NCI-H524 (cell line): Measurements from ENCODE around the gene BRSK2.
A peak's percentile ranks its signal among the peaks of the same experiment; 100 is the strongest.

Experiments used
- DNase-seq, 2 experiments: peaks; one replicate each; lab custom pipeline; 2025; lab: John Stamatoyannopoulos, UW

BRSK2 gene

DNA sequence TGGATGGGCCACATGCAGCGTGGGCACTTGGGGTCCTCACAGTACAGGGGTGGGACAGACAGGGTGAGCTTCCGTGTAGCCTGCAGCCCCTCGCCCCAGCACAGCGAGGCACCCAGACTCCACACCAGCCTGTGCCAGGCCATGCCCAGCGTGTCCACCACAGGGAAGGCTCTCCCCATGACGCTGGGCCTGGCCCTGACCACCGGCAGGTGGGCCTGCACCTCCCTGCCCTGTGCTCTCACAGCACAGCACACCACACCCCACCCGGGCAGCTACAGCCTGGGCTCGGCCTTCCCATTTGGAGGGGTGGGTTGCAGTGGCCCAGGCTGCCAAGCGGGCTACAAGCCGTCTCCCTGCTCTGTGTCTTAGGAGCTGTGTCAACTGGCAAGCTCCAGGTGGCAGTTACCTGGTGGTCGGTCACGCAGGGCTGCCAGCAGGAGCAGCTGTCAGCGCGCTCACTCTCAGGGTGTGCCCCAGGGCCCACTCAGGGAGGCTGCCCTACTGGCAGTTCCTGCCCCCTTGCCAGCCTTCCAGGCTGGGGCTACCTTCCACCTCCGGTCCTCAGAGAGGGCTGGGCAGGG is 92.2 kb downstream of the BRSK2 start:
- no peak for DNase-seq

DNA sequence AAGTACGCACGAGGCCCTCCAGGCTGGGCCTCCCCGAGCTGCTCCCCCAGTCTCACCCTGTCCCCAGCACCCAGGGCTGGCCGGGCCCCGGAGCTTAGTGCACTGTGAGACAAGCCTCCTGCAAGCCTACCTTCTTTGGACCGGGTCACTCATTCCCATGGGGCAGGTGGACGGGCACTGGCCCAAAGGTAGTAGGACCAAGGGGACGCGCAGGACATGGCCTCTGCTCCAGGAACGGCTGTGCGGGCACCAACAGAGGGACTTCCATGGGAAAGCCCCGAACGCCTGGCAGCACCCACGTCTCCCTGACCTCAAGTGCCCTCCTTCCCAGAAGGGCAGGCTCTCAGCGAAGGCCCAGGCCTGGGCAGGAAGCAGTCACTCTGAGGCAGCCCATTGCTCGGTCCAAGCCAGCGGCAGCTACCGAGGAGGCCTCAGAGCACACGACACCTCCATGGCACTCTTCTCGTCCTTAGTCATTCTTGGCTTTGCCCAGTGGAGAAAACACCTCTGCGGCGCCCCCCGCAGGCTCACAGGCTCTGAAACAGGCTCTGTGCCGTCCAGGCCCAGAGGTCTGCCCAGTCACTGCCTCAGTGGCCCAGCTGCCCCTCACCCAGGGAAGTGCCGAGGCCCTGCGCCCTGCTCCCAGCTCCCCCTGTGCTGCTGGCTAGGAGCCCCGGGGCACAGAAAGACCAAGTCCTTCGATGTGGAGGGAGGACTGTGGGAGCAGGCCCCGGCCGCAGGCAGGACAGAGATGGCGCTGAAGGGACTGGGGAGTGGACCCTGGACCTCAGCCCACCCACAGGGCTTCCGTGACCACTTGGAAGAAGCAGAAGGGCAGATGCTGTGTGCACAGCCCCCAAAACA is 93.1 kb downstream of the BRSK2 start:
- DNase-seq = no peak

DNA sequence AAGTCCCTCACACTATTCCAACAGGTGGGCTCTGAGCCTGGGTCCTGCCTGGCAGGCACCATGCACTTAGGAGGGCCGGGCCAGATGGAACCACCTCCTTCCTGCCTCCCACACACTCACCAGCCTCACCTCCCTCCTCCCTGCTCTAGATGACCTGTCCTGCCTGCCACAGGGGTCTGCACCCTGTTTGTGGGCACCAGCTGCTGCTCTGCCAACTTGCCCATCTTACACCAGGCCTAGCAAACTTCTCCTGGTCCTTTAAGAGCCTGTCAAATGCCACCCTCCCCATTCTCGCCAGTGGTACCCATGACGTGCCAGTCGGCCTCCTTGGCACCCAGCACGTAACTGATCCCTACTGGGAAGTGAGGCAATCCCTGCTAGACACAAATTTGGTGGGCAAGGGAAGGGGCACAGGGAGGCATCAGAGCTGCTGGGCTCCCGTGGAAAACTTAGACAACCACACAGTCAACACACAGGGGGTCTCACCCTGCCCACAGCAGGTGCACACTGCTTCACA is 93.8 kb downstream of the BRSK2 start:
- DNase-seq = no peak

DNA sequence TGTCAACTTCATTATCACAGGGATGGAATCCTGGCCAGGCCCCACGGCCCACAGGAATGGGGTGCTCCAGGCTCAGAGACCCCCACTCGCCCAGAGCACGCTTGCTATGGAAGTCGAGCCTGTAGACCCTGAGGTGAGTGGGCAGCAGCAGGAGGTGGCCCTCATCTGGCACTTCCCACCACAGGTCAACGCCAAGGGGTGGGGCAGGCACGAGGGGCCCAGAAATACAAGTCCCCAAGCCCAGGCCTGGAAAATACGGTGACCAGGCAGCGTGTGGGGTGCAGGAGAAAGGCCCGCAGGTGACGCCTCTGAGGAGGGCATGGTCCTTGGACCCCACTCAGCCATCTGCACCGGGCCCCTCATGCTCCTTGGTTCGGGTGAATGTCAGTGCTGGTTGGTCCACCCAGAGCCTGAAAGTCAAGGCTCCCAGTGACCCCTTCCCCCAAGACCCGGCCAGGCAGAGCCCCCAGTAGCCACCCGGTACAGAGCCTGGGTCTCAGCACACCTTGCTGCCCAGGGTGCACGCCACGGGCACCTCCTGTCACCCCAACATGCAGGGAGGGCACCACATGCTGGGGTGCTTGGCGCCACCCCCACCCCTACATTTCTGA is 94.4 kb downstream of the BRSK2 start:
- no peak for DNase-seq

GRCh38 chr11:1484695-1485503 is 95.2 kb downstream of the BRSK2 start:
- no peak for DNase-seq

DNA sequence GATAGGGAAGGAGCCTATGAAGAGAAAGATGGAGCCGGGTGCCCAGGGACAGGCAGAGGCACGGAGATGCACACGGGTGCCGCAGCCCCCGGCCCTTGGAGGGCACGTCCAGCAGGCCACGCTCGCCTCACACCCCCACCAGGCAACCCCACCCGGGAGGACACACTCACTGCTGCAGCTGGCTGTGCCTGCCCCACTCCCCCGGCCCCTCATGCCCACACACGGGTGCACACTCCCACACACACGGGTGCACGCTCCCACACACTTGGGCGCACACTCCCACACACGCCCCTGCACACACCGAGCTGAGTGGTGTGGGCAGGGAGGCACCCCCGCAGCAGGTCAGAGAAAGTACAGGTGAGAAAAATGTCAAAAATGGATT is 95.8 kb downstream of the BRSK2 start:
- no peak for DNase-seq

DNA sequence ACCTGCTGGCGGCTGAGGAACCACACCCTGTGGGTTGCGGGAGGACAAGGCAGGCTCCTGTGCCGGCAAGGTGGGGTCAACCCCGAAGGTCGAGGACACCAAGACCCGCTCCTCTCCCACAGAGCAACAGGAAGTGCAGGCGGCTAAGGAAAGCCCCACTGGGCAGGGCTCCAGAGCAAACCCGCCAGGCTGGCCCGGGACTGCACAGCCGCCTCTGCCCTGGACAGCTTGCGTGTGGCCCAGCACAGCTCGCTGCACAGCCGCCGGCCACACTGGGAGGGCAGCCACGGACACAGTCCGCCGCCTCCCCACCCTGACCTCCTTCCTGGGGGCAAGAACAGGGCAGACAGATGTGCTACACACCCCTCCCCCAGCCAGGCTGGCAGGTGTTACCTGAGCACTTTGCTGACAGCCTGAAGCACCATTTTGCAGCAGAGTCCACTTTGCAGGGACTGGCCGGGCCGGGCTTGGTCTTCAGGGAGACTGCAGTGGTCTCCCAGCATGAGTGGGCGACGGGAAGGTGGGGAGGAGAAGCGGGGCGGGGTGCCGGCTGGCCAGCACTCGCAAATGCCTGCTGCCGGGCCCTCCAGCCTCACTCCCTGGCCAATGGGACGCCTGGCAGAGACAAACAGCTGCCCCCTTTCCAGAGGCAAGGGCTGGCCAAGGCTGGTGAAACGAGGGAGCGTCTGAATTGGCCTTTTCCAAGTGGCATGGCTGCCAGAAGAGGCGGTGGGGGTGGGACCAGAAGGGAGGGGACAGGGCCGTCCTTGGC is 96.5 kb downstream of the BRSK2 start, which contains the start of gene MOB2:
Gene MOB2, minus strand, starts transcription at position 726 of the 772 bp plus-strand sequence. Its CDS starts 223 bp downstream, at position 503.
- no peak for DNase-seq

DNA sequence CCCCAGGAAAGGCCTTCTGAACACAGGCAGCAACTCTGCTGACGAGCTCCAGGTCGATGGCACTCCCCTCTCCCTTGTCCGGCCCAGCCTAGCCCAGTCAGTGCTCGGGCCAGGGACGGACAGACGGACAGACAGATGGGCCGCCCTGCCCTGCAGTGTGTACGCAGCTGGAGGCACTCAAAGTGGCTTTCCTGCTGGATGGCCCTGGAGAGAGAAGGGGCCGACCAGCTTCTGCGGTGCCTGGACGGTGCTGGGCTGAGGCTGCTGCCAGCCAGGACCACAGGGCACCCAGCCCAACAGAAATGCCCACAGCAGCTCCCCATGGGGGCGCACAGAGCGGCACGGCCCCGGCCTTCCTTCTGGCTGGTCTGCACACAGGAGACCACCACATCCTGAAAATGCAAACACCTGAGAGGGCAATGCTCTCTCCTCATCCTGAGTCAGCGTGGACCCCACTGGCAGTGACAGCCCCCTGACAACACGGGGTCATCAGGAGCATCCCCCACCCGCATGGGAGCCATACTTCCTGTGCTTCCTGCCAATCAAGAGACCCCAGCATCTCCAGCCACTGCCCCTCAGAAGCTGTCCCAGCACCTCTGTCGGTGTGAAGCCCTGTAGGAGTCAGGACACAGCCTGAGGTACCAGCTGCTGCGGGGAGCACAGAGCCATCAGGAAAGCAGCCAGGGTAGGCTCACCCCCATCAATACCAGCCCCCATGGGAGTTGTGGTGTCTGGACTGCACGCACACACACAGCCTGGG is 97.5 kb downstream of the BRSK2 start:
- DNase-seq = peak in 1 of 2 experiments; percentile 36

DNA sequence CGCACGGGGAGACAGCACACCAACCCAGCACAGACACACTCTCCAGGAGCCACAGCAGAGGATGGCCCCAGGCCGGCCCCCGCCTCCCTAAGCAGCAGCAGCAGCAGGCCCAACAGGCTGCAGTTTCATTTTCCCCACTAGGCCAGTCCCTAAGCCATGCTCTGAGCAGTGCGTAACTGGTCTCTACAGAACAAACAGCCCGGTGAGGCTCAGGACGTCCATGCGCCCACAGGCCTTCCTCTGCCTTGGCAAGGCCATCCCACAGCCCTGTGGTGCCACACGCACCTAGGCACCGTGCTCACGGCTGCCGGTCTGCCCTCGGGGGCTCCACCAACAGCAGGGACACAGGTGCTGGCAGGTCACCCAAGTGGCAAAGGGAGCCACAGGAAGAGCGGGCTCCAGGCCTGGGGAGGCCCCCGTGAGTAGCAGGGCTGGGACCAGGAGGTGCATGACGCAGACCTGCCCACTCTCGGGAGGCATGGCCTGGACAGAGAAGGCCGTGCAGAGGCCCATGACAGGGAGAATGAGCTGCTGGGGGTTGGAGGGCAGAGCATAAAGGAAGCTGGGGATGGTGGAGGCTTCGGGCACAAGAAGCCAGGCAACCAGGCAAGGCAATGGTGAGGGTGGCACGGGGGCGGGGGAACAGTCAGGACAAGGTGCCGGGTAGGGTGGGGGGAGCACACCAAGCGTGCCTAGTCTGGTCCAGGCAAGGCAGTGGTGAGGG is 98.3 kb downstream of the BRSK2 start:
- DNase-seq = peak in 1 of 2 experiments; percentile 31

GRCh38 chr11:1488575-1489180 is 98.9 kb downstream of the BRSK2 start:
- DNase-seq = no peak

DNA sequence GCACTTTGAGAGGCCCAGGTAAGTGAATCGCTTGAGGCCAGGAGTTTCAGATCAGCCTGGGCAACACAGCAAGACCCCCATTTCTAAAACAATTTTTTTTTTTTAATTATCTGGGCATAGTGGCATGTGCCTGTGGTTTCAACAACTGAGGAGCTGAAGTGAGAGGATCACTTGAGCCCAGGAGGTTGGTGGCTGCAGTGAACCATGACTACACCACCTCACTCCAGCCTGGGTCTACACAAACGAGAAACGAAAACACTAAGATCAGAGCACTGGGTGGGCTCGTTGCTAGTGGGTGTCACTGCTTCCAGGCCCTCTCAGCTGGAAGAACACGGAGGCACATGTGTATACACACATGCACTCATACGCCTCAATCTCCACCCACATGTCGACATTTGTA is 100.9 kb downstream of the BRSK2 start:
- no peak for DNase-seq

DNA sequence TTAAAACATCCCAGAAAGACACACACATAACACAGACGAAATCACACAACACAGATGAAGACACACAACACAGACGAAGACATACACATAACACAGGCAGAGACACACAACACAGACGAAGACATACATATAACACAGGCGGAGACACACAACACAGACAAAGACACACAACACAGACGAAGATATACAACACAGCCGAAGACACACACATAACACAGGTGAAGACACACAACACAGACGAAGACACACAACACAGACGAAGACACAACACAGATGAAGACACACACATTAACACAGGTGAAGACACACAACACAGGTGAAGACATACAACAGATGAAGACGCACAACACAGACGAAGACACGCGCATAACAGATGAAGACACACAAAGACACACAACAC is 101.6 kb downstream of the BRSK2 start:
- no peak for DNase-seq

GRCh38 chr11:1493650-1494244 is 104.0 kb downstream of the BRSK2 start:
- DNase-seq = no peak

- DNase-seq = no peak
Measured at GRCh38 chr11:1494650-1495049, 104.9 kb downstream of the BRSK2 start.

- DNase-seq = no peak
Measured at GRCh38 chr11:1496091-1496760, 106.5 kb downstream of the BRSK2 start.

- DNase-seq = no peak
Measured at GRCh38 chr11:1496761-1497095, 107.0 kb downstream of the BRSK2 start.

DNA sequence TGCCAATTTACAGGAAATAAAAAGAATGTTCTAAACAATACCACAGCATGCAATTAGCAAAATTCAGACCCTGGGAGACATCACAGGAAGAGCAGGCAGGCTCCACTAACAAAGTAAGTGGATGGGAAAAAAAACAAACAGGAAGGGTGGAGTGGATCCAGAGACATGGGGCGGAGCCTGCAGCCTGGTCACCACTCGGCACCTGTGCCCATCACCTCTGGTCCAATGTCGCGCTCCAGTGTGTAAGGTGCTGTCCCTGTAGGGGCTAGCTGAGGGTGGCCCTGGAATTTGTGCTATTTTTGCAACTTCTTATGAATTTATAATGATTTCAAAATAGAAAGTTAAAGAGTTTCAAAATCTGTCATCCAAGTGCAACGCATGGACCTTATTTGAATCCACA is 107.9 kb downstream of the BRSK2 start:
- no peak for DNase-seq

- no peak for DNase-seq
Measured at GRCh38 chr11:1498262-1498661, 108.5 kb downstream of the BRSK2 start.
